MCF 10A (cell line): ENCODE results near the gene ARF1. TPM values are rescaled to one million over a fixed set of nuclear protein-coding genes. Genes with fewer than 3 reads are reported as not detected.

Experiments used
- BruUV-seq: library from RNA; stranded (reverse); fragments of 400-500 nt; replicated peaks from 2 replicates; lab custom pipeline; 2021; lab: Mats Ljungman, UMichigan
- CTCF ChIA-PET: fragments of 300-600 bp; sonication (Branson Sonifier 250); formaldehyde crosslinking; extraction: SDS; loops from one replicate; lab custom pipeline; 2021; ENCODE audit warnings: antibody characterized with exemption, inconsistent platforms; lab: Yijun Ruan, JAX
- POLR2A ChIA-PET: fragments of 300-600, 350-650 bp; sonication (Branson Sonifier 250); formaldehyde crosslinking; extraction: SDS; loops from one replicate; lab custom pipeline; 2020; ENCODE audit warnings: antibody characterized with exemption, inconsistent platforms; lab: Yijun Ruan, JAX
- DNase-seq: peaks from one replicate; pipeline ENCODE4 v3.0.0-alpha.2; 2018; ENCODE audit not compliant: unreplicated experiment
- H3K27ac Mint-ChIP-seq: one replicate; pipeline ENCODE4 v1.8.0; 2022; ENCODE audit warnings: mild to moderate bottlenecking, low read depth, mixed read lengths; ENCODE audit not compliant: unreplicated experiment
- H3K27me3 Mint-ChIP-seq: one replicate; pipeline ENCODE4 v1.8.0; 2022; ENCODE audit warnings: mixed read lengths; ENCODE audit not compliant: insufficient read depth, unreplicated experiment
- H3K36me3 Mint-ChIP-seq: one replicate; pipeline ENCODE4 v1.8.0; 2022; ENCODE audit warnings: mild to moderate bottlenecking, moderate library complexity, mixed read lengths; ENCODE audit not compliant: insufficient read depth, unreplicated experiment
- H3K4me1 Mint-ChIP-seq: one replicate; pipeline ENCODE4 v1.8.0; 2022; ENCODE audit warnings: mixed read lengths; ENCODE audit not compliant: insufficient read depth, unreplicated experiment
- H3K4me3 Mint-ChIP-seq: one replicate; pipeline ENCODE4 v1.8.0; 2022; ENCODE audit warnings: mild to moderate bottlenecking, moderate library complexity, mixed read lengths; ENCODE audit not compliant: unreplicated experiment
- H3K9me3 Mint-ChIP-seq: one replicate; pipeline ENCODE4 v1.8.0; 2022; ENCODE audit warnings: mixed read lengths; ENCODE audit not compliant: unreplicated experiment
- CTCF ChIP-seq: fragments of 200-600 bp; IDR thresholded peaks from one replicate; pipeline ENCODE4 v1.8.0; 2022; ENCODE audit warnings: antibody characterized with exemption, mild to moderate bottlenecking; ENCODE audit not compliant: unreplicated experiment
- intact Hi-C: fragments of 100-400 bp; cut with micrococcal nuclease; formaldehyde crosslinking; loops from 2 replicates; pipeline ENCODE4 v1.14.1; 2022
- total RNA-seq: library from RNA; stranded (reverse); gene quantifications from 2 replicates; pipeline ENCODE4 v1.2.3, GENCODE V29; 2022

The ARF1 gene
- total RNA-seq, 1 experiment from 2014 or later, result 870 TPM

DNA sequence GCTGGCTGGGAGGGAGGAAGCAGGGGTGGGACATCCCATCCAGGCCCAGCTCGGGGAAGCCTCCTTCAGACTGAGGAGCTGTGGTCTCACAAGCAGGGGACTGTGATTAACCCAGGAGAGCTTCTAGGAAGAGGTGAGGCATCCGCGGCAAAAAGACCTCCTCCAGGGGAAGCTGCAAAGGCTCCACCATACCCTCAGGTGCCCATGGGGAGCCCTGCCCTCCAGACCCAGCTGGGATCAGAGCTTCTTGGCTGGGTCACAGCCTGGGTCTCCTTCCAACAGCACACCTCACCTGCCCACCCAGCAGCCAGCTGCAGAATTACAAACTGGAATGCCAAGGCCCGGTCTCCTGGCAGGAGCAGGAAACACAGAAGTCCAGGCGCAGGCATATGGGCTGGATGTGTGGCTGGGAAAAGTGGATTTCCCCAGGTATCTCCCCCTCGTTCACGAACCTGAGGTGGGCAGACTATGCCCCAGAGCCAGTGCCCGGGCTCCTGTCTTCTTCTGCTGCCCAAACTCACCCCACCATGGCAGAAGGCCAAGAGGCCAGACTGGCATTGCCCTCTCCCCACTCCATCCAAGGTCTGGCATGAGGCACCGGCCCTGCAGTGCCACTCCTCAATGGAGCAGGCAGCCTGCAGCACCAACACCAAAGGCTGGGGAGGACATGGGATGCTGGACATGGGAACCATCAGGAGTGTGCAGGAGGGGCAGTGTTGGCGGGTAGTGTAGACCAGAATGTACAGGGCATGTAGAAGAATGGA is 15.4 kb upstream of the ARF1 start:
- Mint-ChIP-seq H3K27me3 (peaks cover 32% of the 10 kb centered on the region), H3K4me3 (no peak overlapping the region), H3K36me3 (no peaks in the 10 kb centered on the region), H3K27ac (no peak overlapping the region), H3K4me1 (no peaks in the 10 kb centered on the region), H3K9me3 (no peaks in the 10 kb centered on the region)
- TF ChIP-seq CTCF, result no peak
- DNase-seq, result no peak
- BruUV-seq, result no TSS peak
- ChIA-PET POLR2A (interaction anchor here (1.6 kb wide), 1 partner anchor 15 kb away, joined by 3 read pairs; the partner anchor contains the start of gene ARF1), CTCF (interaction anchor here (0.6 to 2.9 kb wide), 3 partner anchors 68 to 336 kb away, joined by 3 to 18 read pairs (median 5); no protein-coding TSS in a partner anchor)
- intact Hi-C loops, result no loop called here

DNA sequence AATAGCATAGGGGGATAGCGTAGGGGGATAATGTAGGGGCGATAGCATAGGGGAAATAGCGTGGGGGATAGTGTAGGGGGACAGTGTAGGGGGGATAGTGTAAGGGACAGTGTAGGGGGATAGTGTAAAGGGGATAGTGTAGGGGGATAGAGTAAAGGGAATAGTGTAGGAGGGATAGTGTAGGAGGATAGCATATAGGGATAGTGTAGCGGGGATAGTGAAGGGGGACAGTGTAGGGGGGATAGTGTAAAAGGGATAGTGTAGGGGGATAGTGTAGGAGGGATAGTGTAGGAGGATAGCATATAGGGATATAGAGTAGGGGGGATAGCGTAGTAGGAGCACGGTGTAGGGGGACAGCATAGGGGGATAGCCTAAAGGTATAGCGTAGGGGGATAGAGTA is 14.1 kb upstream of the ARF1 start:
- H3K27me3 Mint-ChIP-seq, result peaks cover 32% of the 10 kb centered on the region
- H3K4me1 Mint-ChIP-seq, result no peaks in the 10 kb centered on the region
- ChIA-PET CTCF (no interaction called here), POLR2A (no interaction called here)
- H3K36me3 Mint-ChIP-seq, result no peaks in the 10 kb centered on the region
- no peak overlapping the region for H3K4me3 Mint-ChIP-seq
- DNase-seq, result no peak
- H3K9me3 Mint-ChIP-seq, result no peaks in the 10 kb centered on the region
- H3K27ac Mint-ChIP-seq, result no peak overlapping the region
- BruUV-seq, result no TSS peak
- intact Hi-C loops, result no loop called here
- no peak for TF ChIP-seq CTCF

GRCh38 chr1:228070173-228070572 is 12.3 kb upstream of the ARF1 start:
- TF ChIP-seq CTCF, result no peak
- Mint-ChIP-seq H3K4me1 (no peaks in the 10 kb centered on the region), H3K27ac (no peak overlapping the region), H3K36me3 (no peaks in the 10 kb centered on the region), H3K9me3 (no peaks in the 10 kb centered on the region), H3K27me3 (peaks cover 32% of the 10 kb centered on the region), H3K4me3 (no peak overlapping the region)
- intact Hi-C loops, result loop anchor here (5.0 kb wide), 2 partner anchors 263 to 308 kb away; no protein-coding TSS in a partner anchor
- ChIA-PET POLR2A (no interaction called here), CTCF (no interaction called here)
- no peak for DNase-seq
- BruUV-seq, result no TSS peak

- H3K4me3 Mint-ChIP-seq, result no peak overlapping the region
- DNase-seq, result no peak
- BruUV-seq, result no TSS peak
- peaks cover 32% of the 10 kb centered on the region for H3K27me3 Mint-ChIP-seq
- no peaks in the 10 kb centered on the region for H3K36me3 Mint-ChIP-seq
- no peak for TF ChIP-seq CTCF
- CTCF ChIA-PET, result no interaction called here
- H3K9me3 Mint-ChIP-seq, result no peaks in the 10 kb centered on the region
- POLR2A ChIA-PET, result no interaction called here
- H3K4me1 Mint-ChIP-seq, result peaks cover 2% of the 10 kb centered on the region
- H3K27ac Mint-ChIP-seq, result no peak overlapping the region
- intact Hi-C loops, result loop anchor here (5.0 kb wide), 2 partner anchors 264 to 309 kb away; no protein-coding TSS in a partner anchor
These were observed 11.7 kb upstream of the ARF1 start for GRCh38 chr1:228070851-228071250.
